ENCODE measurements around the gene HS1BP3. TPM values are rescaled to one million over a fixed set of nuclear protein-coding genes. Genes with fewer than 3 reads are reported as not detected.

Gene HS1BP3
- total RNA-seq, 1 donor from 2014 or later: 16.6 TPM

GRCh38 chr2:20643826-20644225, 7.1 kb downstream of the HS1BP3 start:
- Histone ChIP-seq H3K36me3 (peaks cover 40% of the 10 kb centered on the region), H3K4me3 (no peak overlapping the region), H3K27me3 (ENCODE audit: low read depth) (no peaks in the 10 kb centered on the region), H3K27ac (replicated peaks) (no peak overlapping the region), H3K9me3 (replicated peaks) (no peaks in the 10 kb centered on the region), H3K4me1 (peaks cover 56% of the 10 kb centered on the region)
- no peak for DNase-seq
- intact Hi-C loops (cut with micrococcal nuclease): loop anchor here (2.0 kb wide), 1 partner anchor 201 kb away; no protein-coding TSS in a partner anchor
- TF ChIP-seq, protein P1, sequence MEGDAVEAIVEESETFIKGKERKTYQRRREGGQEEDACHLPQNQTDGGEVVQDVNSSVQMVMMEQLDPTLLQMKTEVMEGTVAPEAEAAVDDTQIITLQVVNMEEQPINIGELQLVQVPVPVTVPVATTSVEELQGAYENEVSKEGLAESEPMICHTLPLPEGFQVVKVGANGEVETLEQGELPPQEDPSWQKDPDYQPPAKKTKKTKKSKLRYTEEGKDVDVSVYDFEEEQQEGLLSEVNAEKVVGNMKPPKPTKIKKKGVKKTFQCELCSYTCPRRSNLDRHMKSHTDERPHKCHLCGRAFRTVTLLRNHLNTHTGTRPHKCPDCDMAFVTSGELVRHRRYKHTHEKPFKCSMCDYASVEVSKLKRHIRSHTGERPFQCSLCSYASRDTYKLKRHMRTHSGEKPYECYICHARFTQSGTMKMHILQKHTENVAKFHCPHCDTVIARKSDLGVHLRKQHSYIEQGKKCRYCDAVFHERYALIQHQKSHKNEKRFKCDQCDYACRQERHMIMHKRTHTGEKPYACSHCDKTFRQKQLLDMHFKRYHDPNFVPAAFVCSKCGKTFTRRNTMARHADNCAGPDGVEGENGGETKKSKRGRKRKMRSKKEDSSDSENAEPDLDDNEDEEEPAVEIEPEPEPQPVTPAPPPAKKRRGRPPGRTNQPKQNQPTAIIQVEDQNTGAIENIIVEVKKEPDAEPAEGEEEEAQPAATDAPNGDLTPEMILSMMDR (IDR thresholded peaks at IDR 0.05; ENCODE audit: borderline replicate concordance): no peak

- H3K4me3 ChIP-seq: no peak overlapping the region
- H3K4me1 ChIP-seq: peaks cover 56% of the 10 kb centered on the region
- no peak overlapping the region for H3K27ac ChIP-seq (replicated peaks)
- peaks cover 45% of the 10 kb centered on the region for H3K36me3 ChIP-seq
- H3K9me3 ChIP-seq (replicated peaks): no peaks in the 10 kb centered on the region
- H3K27me3 ChIP-seq (ENCODE audit: low read depth): no peaks in the 10 kb centered on the region
- intact Hi-C loops (cut with micrococcal nuclease): loop anchor here (2.0 kb wide), 1 partner anchor 200 kb away; no protein-coding TSS in a partner anchor
- TF ChIP-seq, protein P1 (IDR thresholded peaks at IDR 0.05; ENCODE audit: borderline replicate concordance): no peak
- DNase-seq: peak; percentile 6
These were observed 7.8 kb downstream of the HS1BP3 start for GRCh38 chr2:20643060-20643459.

GRCh38 chr2:20642055-20642971, 8.6 kb downstream of the HS1BP3 start:
- TF ChIP-seq, protein P1 (IDR thresholded peaks at IDR 0.05; ENCODE audit: borderline replicate concordance): peak; percentile 97
- Histone ChIP-seq H3K27ac (replicated peaks) (peak overlapping the region; percentile 85), H3K36me3 (peaks cover 51% of the 10 kb centered on the region), H3K4me3 (no peak overlapping the region), H3K27me3 (ENCODE audit: low read depth) (no peaks in the 10 kb centered on the region), H3K4me1 (peaks cover 59% of the 10 kb centered on the region), H3K9me3 (replicated peaks) (no peaks in the 10 kb centered on the region)
- intact Hi-C loops (cut with micrococcal nuclease): loop anchor here (2.0 kb wide), 1 partner anchor 200 kb away; no protein-coding TSS in a partner anchor
- DNase-seq: peak; percentile 80

DNA sequence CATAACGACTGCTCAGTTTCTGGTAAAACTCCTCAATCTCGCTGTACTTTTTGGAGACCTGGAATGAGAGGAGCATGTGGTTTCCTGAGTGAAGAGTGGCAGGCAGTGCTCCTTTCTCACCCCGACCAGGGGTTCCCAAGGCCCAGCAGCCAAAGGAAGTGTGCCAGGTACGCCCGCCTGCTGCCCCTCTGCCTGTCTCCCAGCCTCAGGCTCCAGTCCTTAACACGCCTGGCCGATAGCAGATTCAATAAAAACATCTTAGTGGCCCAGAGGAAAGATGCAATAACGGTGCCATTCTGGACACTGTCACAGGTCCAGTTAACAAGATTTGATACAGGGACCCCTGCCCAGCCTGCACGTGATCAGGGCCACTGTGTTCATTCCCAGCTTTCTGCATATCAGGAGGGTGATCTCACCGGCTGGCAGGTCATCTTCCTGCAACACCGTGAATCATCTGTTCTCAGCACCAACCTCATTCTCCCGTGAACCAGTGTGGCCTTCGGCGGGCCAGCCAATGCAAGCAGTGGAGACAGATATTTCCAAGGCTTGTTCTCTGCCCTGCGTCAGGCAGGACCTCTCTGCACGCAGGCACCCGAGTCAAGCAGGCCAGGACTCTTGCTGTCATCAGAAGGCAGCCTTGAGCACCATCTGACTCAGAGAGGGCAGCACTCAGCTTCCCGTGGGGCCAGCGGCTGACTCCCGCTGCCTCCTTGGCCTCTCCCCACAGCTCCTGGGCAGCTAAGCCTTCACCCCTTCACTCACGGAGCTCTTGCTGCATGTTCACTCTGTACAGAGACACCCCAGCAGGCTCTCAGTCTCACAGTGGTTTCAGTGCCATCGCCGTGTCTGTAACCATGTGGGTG, 9.5 kb downstream of the HS1BP3 start:
- Histone ChIP-seq H3K4me1 (peaks cover 67% of the 10 kb centered on the region), H3K4me3 (no peak overlapping the region), H3K36me3 (peaks cover 47% of the 10 kb centered on the region), H3K9me3 (replicated peaks) (no peaks in the 10 kb centered on the region), H3K27ac (replicated peaks) (peak overlapping the region; percentile 85), H3K27me3 (ENCODE audit: low read depth) (no peaks in the 10 kb centered on the region)
- TF ChIP-seq, protein P1 (IDR thresholded peaks at IDR 0.05; ENCODE audit: borderline replicate concordance): no peak
- intact Hi-C loops (cut with micrococcal nuclease): no loop called here
- peak; percentile 18 for DNase-seq

- H3K4me3 ChIP-seq: no peak overlapping the region
- TF ChIP-seq, protein P1 (IDR thresholded peaks at IDR 0.05; ENCODE audit: borderline replicate concordance): no peak
- intact Hi-C loops (cut with micrococcal nuclease): no loop called here
- H3K27me3 ChIP-seq (ENCODE audit: low read depth): no peaks in the 10 kb centered on the region
- H3K4me1 ChIP-seq: peaks cover 75% of the 10 kb centered on the region
- no peaks in the 10 kb centered on the region for H3K9me3 ChIP-seq (replicated peaks)
- peaks cover 45% of the 10 kb centered on the region for H3K36me3 ChIP-seq
- DNase-seq: peak; percentile 47
- peak overlapping the region; percentile 85 for H3K27ac ChIP-seq (replicated peaks)
These were observed 10.3 kb downstream of the HS1BP3 start for GRCh38 chr2:20640411-20641122.
